ENCODE results near the gene VWA2. TPM values are rescaled to one million over a fixed set of nuclear protein-coding genes. Genes with fewer than 3 reads are reported as not detected.

The VWA2 gene
- total RNA-seq, 1 experiment from 2014 or later, result 1.6 TPM

GRCh38 chr10:114256822-114257221, 17.8 kb downstream of the VWA2 start:
- Histone ChIP-seq H3K4me2 (ENCODE audit: insufficient read depth, insufficient read length, low read length) (no peak overlapping the region), H3K18ac (ENCODE audit: insufficient read length, low read depth, low read length) (no peak overlapping the region), H2AK5ac (ENCODE audit: insufficient read length, low read length) (no peak overlapping the region), H2BK12ac (ENCODE audit: insufficient read length, low read depth, low read length) (no peak overlapping the region), H3K9me3 (ENCODE audit: control insufficient read depth, low read depth, low read length) (no peaks in the 10 kb centered on the region), H3K14ac (ENCODE audit: insufficient read depth, low read length) (no peak overlapping the region), H3K79me1 (ENCODE audit: insufficient read depth, low read depth, low read length, poor library complexity, severe bottlenecking) (no peaks in the 10 kb centered on the region), H3K9ac (ENCODE audit: extremely low read depth, insufficient read length, low read length) (no peak overlapping the region), H3K4me1 (ENCODE audit: insufficient read depth, low read length) (no peaks in the 10 kb centered on the region), H2BK120ac (ENCODE audit: low read depth, low read length, poor library complexity, severe bottlenecking) (no peak overlapping the region), H3K23me2 (ENCODE audit: insufficient read length, low read depth, low read length, poor library complexity, severe bottlenecking) (no peaks in the 10 kb centered on the region), H4K20me1 (ENCODE audit: control insufficient read depth, insufficient read depth, insufficient read length) (no peaks in the 10 kb centered on the region), H2BK20ac (ENCODE audit: low read depth, low read length, poor library complexity, severe bottlenecking) (no peak overlapping the region), H3K56ac (ENCODE audit: insufficient read length, low read depth, low read length) (no peak overlapping the region), H3K4ac (ENCODE audit: low read depth, low read length) (no peak overlapping the region), H4K5ac (ENCODE audit: insufficient read length, low read depth, low read length) (no peak overlapping the region), H3K27me3 (ENCODE audit: insufficient read depth, low read length) (no peaks in the 10 kb centered on the region), H3K79me2 (ENCODE audit: insufficient read depth, low read length) (no peaks in the 10 kb centered on the region), H4K91ac (ENCODE audit: insufficient read length, low read depth, low read length) (no peak overlapping the region), H4K8ac (replicated peaks; ENCODE audit: insufficient read length, low read depth, low read length) (no peak overlapping the region), H3K23ac (ENCODE audit: insufficient read length, low read depth, low read length) (no peak overlapping the region), H3T11ph (ENCODE audit: low read length) (no peak overlapping the region), H2BK15ac (ENCODE audit: low read depth, low read length) (no peak overlapping the region), H2AFZ (ENCODE audit: low read length) (no peak overlapping the region), H2BK5ac (ENCODE audit: insufficient read length, low read length) (no peak overlapping the region), H3K27ac (ENCODE audit: insufficient read length, low read depth, low read length) (no peak overlapping the region)
- no peak for TF ChIP-seq CTCF (conservative IDR thresholded peaks at IDR 0.05)
- Mint-ChIP-seq H3K4me1 (peaks cover 13 to 15% of the 10 kb centered on the region in 2 experiments), H3K9me3 (peaks cover 11 to 13% of the 10 kb centered on the region in 2 experiments), H3K27me3 (ENCODE audit: low read depth) (no peaks in the 10 kb centered on the region; the same call in 1 of the 2 replicates), H3K27ac (no peak overlapping the region), H3K36me3 (ENCODE audit: insufficient read depth in 1 of 3, low read depth in 3 of 3) (peaks cover 9 to 18% (median 14%) of the 10 kb centered on the region in 3 experiments), H3K4me3 (no peak overlapping the region)
- WGBS (ENCODE audit: extremely low coverage, insufficient read length, low lambda C conversion rate), result no CpG with 5 or more reads among the region's 3 CpGs
- DNase-seq, result no peak
